Stimulated activated CD8-positive, alpha-beta memory T cell treated with anti-CD3 and anti-CD28 coated beads, Interleukin-12 subunit alpha, Interleukin-12 subunit beta, amount 100 ng/mL, for 24 hours (primary cell): ENCODE data around the gene GP9.

Experiments used
- DNase-seq: peaks from one replicate; pipeline ENCODE4 v3.0.0-alpha.2; 2020; ENCODE audit errors: extremely low read depth

Gene GP9

DNA sequence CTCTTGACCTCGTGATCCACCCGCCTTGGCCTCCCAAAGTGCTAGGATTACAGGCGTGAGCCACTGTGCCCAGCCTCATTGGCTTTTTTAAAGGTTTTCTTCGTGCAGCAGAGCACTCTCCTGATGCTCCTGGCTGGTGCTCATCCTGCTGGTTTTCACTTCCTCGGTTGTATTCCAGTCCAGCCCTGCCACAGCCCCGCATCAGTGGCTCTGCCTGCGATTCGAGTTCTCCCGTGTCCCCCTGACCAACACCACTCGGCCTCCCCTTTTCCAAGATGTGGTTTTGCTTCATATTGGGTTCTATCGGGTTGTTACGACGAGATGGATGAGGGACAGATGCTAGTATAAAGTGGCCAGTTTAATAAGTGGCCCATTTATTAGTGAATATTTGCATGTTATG is 31.7 kb upstream of the GP9 start:
- DNase-seq = no peak

GRCh38 chr3:129030611-129031010 is 30.0 kb upstream of the GP9 start:
- DNase-seq = no peak

DNA sequence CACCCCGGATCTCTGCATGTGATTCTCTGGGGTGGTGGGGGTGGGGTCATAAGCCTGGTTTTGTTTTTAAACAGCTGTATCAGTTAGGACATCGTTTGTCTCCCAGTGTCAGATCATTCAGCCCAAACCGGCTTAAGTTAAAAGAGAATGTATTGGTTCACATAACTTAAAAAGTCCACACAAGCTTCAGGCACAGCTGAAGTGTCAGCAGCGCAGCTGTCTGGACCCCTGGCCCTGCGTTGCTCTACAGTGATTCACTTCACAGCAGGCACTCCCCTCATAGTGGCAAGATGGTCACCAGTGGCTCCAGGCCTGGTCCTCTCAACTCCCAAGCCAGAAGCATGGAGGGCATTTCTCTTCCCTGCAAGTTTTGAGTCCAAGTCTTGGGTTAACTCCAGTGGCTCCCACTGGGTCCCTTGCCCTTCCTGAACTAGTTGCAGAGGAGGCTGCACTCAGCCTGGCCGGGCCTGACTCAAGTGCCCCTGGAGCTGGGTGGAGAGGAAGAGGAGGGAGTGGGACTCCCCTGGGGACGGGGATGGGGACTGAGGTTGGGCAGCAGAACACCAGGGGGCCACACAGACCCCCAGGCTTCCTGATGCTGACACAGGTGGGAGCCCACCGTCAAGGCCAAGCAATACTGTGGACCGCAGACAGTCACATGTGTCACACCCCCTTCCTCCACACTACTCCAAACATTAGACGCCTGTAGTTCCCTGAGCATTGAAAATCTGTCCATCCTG is 28.9 kb upstream of the GP9 start:
- DNase-seq = no peak

- no peak for DNase-seq
Measured at GRCh38 chr3:129032716-129033115, 27.9 kb upstream of the GP9 start.

DNA sequence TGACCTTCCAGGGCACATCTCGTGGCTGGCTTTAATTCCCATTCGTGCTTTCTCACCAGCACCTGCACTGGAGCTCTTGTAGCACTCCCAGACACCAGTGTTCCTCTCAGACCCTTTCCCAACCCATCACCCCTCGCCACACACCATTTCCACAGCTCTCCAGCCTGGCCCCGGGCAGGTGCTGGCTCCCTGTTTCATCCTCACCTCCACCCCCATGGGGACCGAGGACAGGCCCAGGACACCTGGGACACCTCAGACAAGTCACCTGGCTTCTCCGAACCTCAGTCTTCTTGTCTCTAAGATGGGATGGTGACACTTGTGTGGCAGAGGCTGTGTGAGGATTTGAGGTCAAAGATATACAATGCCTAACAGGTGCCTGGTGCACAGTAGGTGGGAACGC is 27.4 kb upstream of the GP9 start:
- no peak for DNase-seq

GRCh38 chr3:129033633-129034321 is 26.8 kb upstream of the GP9 start:
- DNase-seq = no peak

DNA sequence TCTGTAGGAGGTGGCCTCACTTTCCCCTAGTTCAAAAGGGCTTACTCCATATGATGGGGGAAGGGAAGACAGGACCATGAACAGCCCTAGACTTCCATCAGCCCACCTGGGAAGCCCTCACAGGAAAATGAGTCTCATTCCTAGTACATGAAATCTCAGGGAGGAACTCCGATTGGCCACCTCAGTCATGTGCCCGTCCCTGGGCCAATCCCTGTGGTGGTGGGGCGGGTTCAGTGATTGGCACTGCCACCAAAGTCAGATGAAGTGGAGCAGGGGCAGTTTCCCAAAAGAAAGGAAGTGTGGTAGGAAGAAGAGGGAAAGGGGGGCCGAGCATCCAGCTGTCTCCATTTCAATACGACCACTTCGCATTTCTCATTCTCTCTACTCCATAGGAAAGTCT is 25.9 kb upstream of the GP9 start:
- no peak for DNase-seq

DNA sequence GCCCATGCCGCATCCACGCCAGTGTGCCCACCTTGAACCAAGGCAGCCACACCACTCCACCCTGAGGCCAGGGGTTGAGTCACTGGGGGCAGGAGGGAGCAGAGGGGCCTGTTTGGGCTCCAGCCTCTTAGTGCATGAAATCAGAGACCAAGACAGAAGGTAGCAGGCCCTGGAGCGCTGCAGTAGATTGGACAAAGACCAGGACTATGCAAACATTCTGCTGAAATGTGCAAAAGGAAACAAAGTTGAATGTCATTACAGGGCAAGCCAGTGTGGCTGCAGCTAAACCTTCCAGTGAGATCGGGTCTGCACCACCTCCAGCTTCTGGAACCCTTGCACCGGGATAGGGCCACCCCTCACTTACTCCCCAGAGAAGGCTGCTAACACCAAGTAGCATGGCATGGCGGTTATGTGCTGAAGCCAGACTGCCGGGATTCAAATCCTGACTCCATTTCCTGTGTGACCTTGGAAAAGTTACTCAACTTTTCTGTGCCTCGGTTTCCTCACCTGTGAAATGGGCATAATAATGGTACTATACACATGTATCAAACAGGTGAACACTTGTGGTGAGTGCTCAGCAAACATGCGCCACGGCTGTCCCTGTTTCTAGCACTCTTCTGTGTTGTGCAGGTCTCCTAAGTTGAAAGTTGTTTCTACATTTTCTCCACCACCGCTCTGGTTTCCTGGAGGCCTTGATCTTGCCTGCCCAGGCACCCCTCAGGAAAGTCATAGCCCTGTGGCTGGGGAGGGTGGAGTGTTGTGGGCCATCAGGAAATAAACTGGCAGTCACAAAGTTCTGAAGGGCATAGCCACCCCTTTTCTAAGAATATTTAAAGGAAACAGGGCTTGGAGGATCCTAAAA is 25.0 kb upstream of the GP9 start:
- no peak for DNase-seq

DNA sequence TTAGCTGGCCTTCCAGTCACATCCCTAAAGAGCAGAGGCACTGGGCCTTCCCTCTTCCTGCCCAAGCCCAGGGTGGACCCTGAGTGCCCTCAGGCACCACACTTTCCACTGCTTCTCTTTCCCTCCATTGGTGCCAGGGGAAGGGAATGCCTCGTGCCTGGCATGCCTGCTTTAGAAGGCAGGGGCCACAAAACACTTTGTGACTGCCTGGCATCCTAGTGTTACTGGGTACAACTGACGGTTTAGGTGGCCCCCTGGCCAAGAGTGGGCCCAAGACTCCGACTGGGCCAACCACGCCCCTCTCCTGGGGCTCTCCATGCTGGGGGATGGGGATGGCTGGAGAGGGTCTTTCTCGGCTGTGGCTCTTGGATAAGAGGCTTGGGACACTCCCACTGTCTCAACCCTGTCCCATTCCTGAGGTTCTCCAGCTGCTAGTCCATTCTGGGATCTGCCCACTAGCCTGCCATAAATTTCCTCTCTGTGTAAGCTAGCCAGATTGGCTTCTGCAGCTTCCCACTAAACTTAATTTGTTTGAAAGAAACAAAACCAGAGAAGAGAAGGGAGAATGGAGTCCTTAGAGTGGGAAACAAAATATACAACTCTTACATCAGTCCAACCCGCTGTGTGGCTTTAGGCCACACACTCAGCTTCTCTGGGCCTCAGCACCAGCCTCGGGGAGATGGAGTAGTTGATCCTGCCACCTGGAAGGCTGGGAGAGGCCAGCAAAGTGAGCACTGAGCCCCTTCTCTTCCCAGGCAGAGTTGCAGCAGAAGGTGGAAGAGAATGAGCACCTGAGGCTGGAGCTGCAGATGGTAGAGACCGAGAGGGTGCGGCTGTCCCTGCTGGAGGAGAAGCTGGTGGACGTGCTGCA is 24.1 kb upstream of the GP9 start:
- DNase-seq = no peak

GRCh38 chr3:129037093-129037419 is 23.5 kb upstream of the GP9 start:
- DNase-seq = no peak

GRCh38 chr3:129038121-129038855 is 22.3 kb upstream of the GP9 start:
- DNase-seq = no peak

GRCh38 chr3:129039271-129040038 is 21.1 kb upstream of the GP9 start:
- DNase-seq = no peak

GRCh38 chr3:129040039-129040336 is 20.6 kb upstream of the GP9 start:
- no peak for DNase-seq

DNA sequence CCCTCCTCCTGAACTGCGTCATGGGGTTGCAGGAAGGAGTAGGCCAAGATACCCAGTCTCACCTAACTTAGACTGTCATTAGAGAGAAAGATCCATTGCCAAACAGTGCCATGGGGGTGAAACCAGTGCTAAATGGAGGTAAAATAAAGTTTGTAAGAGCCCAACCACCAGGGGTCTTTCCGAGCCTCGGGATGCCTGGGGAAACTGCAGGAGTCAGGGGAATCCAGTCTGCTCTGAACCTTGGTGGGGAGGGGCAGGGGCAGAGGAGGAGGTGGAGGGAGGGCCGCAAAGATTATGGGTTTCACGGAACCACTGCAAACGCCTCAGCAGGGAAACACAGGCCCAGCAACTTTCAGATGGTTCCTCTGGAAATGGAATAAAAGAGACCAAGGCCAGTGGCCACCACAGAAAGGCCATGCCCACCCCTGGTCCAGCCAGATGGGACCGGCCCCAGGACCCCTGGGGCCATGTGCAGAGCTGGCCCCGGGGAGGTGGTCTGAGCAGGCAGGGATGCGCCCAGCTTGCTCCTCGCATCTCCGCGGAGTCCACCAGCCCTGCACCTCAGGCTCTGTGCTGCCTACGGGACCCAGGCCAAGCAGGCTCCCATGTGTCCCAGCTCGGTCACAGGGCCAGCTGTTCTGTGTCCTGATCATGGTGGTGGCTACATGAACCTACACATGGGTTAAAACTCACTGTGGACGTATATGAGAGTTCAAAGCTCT is 19.8 kb upstream of the GP9 start:
- DNase-seq = no peak

- DNase-seq = no peak
Measured at GRCh38 chr3:129045675-129046036, 14.9 kb upstream of the GP9 start.

DNA sequence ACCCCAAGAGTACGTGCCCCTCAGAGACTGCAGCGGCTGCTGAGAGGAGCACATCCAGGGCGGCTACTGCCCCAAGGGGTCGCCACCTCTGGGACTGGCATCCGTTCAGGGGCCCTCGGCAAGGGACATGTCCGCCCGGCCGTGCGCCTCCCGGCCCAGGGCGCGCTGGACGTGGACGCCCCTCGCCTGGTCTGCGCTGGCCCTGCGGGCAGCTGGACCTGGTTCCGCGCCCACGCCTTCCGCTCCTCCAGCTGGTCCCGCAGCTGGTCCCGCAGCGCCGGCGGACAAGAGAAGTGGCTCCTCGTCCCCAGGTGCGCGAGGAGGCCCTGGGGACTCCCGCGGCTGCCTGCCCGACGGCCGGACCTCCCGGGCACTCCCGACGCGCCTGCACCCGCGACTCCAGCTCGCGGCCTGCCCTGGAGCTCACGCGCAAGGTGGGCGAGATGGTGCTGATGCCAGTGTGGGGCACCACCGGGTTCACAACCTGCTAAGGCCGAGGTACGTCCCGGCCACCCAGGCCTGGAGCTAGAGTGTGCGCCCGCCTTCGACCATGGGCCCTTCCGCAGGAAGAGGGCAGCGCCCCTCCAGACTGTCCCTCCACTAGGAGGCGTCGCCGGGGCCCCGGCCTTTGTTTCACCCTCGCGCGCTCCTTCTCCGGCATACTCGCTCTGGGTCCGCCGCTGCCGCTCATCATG is 14.4 kb upstream of the GP9 start:
- no peak for DNase-seq

DNA sequence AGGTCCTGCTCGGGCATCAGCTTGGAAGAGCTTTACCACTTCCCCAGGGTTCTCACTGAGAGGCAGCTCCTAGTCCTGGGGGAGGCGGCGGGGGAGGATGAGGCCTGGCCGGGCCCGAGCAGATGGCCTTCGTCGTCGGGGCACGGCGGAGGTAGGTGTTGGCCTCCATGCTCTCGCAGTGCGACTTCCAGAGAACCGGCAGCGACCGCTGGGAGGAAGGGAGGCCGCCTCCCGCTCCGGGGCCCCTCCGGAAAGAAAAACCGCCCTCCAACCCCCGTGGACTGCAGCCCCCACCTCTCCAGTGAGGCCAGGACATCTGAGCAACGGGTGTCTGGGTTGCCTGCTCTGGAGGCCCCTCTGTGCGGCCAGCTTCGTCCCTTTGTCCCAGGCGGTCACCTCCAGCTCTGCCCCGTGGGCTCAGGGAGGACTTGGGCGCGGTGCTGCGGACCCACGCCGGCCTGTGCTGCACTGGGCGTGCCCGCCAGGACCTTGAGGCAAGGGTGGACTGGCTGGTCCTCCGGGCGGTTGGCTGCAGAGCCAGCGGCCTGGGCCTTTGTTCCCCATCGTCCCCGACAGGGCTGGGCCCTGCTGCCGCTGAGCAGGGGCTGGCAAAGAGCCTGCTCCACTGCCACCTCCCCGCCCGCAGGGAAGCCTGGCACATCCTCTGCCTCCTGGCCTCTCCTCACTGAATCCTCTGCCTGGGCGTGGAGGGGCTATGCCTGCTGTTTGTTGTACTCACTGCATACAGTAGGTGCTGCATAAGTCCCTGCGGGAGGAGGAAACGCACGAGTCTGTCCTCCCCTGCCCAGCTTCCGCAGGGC is 13.6 kb upstream of the GP9 start:
- no peak for DNase-seq

GRCh38 chr3:129047553-129047839 is 13.1 kb upstream of the GP9 start:
- DNase-seq = no peak
